T-cell (primary cell): ENCODE data around the gene BAG2. TPM values are rescaled to one million over a fixed set of nuclear protein-coding genes. Genes with fewer than 3 reads are reported as not detected.
A peak's percentile ranks its signal among the peaks of the same experiment; 100 is the strongest.

Source experiments
- ATAC-seq, 4 experiments: fragments of 200-7000 bp in 3 of 4; fragments of 150-1000 bp in 1 of 4; cut with Tn5 transposase; replicated peaks in 1 of 4; 1 replicate in 3 of 4; 2 replicates in 1 of 4; pipeline ENCODE4 v1.10.0; 2021; ENCODE audit warnings: moderate library complexity in 3 of 4, mild to moderate bottlenecking in 2 of 4, moderate number of reproducible peaks in 1 of 4
- CTCF ChIA-PET, 2 donors: fragments of 300-600 bp; sonication (Branson Sonifier 250); formaldehyde crosslinking; loops; one replicate each; lab custom pipeline; 2022; ENCODE audit warnings: antibody characterized with exemption in 2 of 2; lab: Charles Lee
- POLR2A ChIA-PET, 2 donors: fragments of 300-600 bp; sonication (Branson Sonifier 250); formaldehyde crosslinking; loops; one replicate each; lab custom pipeline; 2022; ENCODE audit warnings: antibody characterized with exemption in 2 of 2; lab: Charles Lee
- DNase-seq, 35 experiments: peaks; one replicate each; pipeline versions ENCODE4 v3.0.0 to v3.0.0-alpha.2; 2013 to 2023
- H3K27ac ChIP-seq: one replicate; pipeline ENCODE4 v1.5.1; 2013; ENCODE audit warnings: low read length
- H3K27me3 ChIP-seq, 2 experiments: replicated peaks in 1 of 2; 1 replicate in 1 of 2; 2 replicates in 1 of 2; pipeline versions ENCODE4 v1.6.1 to v1.7.0; 2013; ENCODE audit warnings: low read length in 1 of 2, mixed read lengths in 1 of 2; ENCODE audit not compliant: control insufficient read depth in 2 of 2, insufficient read depth in 2 of 2; ENCODE audit errors: extremely low read depth in 1 of 2
- H3K36me3 ChIP-seq, 2 donors: 1 replicate in 1 of 2; 2 replicates in 1 of 2; pipeline versions ENCODE4 v1.6.1 to v1.7.0; 2013; ENCODE audit warnings: low read length in 1 of 2; ENCODE audit not compliant: control insufficient read depth in 2 of 2, insufficient read depth in 1 of 2; ENCODE audit errors: extremely low read depth in 1 of 2
- H3K4me1 ChIP-seq, 2 experiments: 1 replicate in 1 of 2; 2 replicates in 1 of 2; pipeline versions ENCODE4 v1.6.1 to v1.7.0; 2013; ENCODE audit warnings: low read length in 2 of 2, mixed read lengths in 1 of 2; ENCODE audit not compliant: insufficient read depth in 2 of 2, control insufficient read depth in 1 of 2; ENCODE audit errors: extremely low read depth in 1 of 2
- H3K4me3 ChIP-seq, 2 donors: 1 replicate in 1 of 2; 2 replicates in 1 of 2; pipeline versions ENCODE4 v1.5.1 to v1.7.0; 2013; ENCODE audit warnings: mild to moderate bottlenecking in 2 of 2, low read length in 1 of 2, moderate library complexity in 1 of 2; ENCODE audit not compliant: control insufficient read depth in 1 of 2; ENCODE audit errors: extremely low read depth in 1 of 2
- H3K9me3 ChIP-seq: 2 replicates; pipeline ENCODE4 v1.7.0; 2013
- H3K27ac Mint-ChIP-seq, 2 donors: one replicate each; pipeline ENCODE4 v1.8.0; 2020 to 2021; ENCODE audit warnings: mild to moderate bottlenecking in 2 of 2, mixed read lengths in 2 of 2
- H3K27me3 Mint-ChIP-seq, 2 donors: one replicate each; pipeline ENCODE4 v1.8.0; 2021 to 2022; ENCODE audit warnings: mixed read lengths in 2 of 2
- H3K36me3 Mint-ChIP-seq: one replicate; pipeline ENCODE4 v1.8.0; 2021; ENCODE audit warnings: mixed read lengths
- H3K4me1 Mint-ChIP-seq, 3 donors: one replicate each; pipeline ENCODE4 v1.8.0; 2020 to 2022; ENCODE audit warnings: mixed read lengths in 3 of 3, mild to moderate bottlenecking in 1 of 3
- H3K4me3 Mint-ChIP-seq, 3 donors: one replicate each; pipeline ENCODE4 v1.8.0; 2020 to 2022; ENCODE audit warnings: mild to moderate bottlenecking in 3 of 3, mixed read lengths in 3 of 3, moderate library complexity in 3 of 3
- H3K9me3 Mint-ChIP-seq, 3 donors: one replicate each; pipeline ENCODE4 v1.8.0; 2020 to 2022; ENCODE audit warnings: mixed read lengths in 3 of 3
- WGBS: methylation state at CpG from one replicate; pipeline ENCODE4 v1.1.5; 2013; ENCODE audit warnings: missing lambda C conversion rate; ENCODE audit not compliant: insufficient coverage; 5-methylcytosine and 5-hydroxymethylcytosine counted together
- total RNA-seq, 35 experiments: library from RNA in 6 of 35; stranded (reverse) in 6 of 35; fragments of 120-200 nt in 1 of 35; gene quantifications; one replicate each; pipeline versions ENCODE4 v1.2.1 to v1.2.4 and lab custom pipeline; 2013 to 2026

The BAG2 gene
- total RNA-seq, 5 donors from 2014 or later (not counting 1 experiment from before 2014, with no cell fraction given), result 3.2 to 5.1 (median 3.9) TPM

DNA sequence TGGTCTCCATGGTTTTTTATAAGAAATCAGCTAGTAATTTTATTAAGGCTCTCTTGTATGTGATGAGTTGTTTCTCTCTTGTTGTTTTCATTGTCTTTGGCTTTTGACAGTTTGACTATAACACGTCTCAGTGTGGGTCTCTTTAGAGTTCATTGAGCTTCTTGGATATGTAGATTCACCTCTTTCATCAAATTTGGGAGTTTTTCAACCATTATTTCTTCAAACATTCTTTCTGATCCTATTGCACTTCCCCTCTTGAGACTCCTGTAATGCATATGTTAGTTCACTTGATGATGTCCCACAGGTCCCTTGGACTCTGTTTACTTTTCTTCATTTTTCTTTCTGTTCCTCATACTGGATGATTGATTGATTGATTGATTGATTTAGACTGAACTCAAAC is 7.0 kb upstream of the BAG2 start:
- H3K9me3 ChIP-seq, result no peaks in the 10 kb centered on the region
- POLR2A ChIA-PET, result no interaction called here

DNA sequence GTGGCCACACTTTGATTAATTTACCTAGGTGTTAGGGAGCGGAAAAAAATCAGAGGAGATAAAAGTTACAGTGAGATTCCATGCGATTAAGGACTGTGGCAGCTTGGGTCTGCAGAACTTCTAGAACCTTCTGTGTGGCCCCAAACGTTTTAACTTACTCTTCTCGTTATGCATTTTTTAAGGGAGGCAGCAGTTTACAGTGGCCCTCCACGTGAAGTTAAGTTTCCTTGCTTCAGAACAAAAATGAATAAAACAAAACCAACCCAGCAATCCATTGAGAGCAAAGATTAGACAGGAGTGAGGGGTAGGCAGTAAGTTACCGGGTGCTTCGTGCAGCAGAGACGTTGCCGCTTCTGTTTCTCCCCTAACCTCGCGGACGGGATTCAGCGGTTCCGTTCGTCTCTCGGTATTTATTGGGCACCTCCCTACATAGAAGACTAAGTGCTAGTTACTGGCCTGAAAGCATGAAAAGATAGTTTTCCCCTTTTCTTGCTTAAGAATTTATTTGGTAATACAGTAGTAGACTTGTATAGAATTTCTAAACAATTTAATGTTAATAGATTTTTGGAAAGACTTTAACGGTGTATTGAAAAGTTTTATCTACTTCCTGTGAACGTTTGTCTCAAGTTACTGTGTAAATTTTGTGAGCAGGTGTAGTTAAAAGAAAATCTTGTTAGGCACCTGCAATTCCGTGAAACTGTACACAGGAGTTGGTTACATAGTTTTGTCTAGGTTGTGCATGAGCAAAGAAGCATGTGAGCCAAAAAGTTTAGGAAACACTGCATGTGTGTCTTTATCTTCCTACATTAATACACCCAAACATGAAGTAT is 1.1 kb downstream of the BAG2 start:
- peaks cover 6 to 8% of the 10 kb centered on the region in 2 experiments for H3K4me1 ChIP-seq
- H3K4me3 Mint-ChIP-seq, result peak overlapping the region; percentile 86 to 90 (median 88)
- H3K9me3 ChIP-seq, result no peaks in the 10 kb centered on the region
- H3K27me3 ChIP-seq, result no peaks in the 10 kb centered on the region
- ChIA-PET POLR2A (interaction anchor here (0.6 to 1.1 kb wide), 2 partner anchors 76 to 93 kb away, joined by 3 read pairs; no protein-coding TSS in a partner anchor), CTCF (interaction anchor here in 1 of 2 donors (0.8 kb wide), 2 partner anchors 48 to 127 kb away, joined by 3 read pairs; partner anchors contain the start of gene RAB23)
- peak overlapping the region; percentile 71 to 78 for H3K4me3 ChIP-seq
- H3K27ac ChIP-seq, result peak overlapping the region; percentile 59
- peaks cover 50 to 55% (median 51%) of the 10 kb centered on the region in 3 donors for H3K4me1 Mint-ChIP-seq
- peaks cover 1% of the 10 kb centered on the region for H3K36me3 Mint-ChIP-seq
- no peaks in the 10 kb centered on the region for H3K27me3 Mint-ChIP-seq
- H3K27ac Mint-ChIP-seq, result peak overlapping the region; percentile 79 to 91
- ATAC-seq, result peak; percentile 8 to 34 (median 14)
- 12% methylated on average over 7 of the region's 19 CpGs for WGBS
- H3K9me3 Mint-ChIP-seq, result no peaks in the 10 kb centered on the region
- DNase-seq, result peak in 28 of 35 experiments; percentile 2 to 53 (median 16)
- no peaks in the 10 kb centered on the region for H3K36me3 ChIP-seq

More for the DNA sequence above, 7.0 kb upstream of the BAG2 start:
- Mint-ChIP-seq H3K36me3 (peaks cover 57% of the 10 kb centered on the region), H3K27me3 (no peaks in the 10 kb centered on the region), H3K27ac (no peak overlapping the region), H3K4me3 (no peak overlapping the region), H3K9me3 (peaks cover 0 to 11% (median 8%) of the 10 kb centered on the region in 3 donors), H3K4me1 (peaks cover 0 to 6% (median 0%) of the 10 kb centered on the region in 3 donors)
- ATAC-seq (no peak), DNase-seq (no peak)
- Histone ChIP-seq H3K4me1 (no peaks in the 10 kb centered on the region), H3K4me3 (no peak overlapping the region), H3K27ac (no peak overlapping the region), H3K27me3 (no peaks in the 10 kb centered on the region), H3K36me3 (peaks cover 7% of the 10 kb centered on the region in 2 donors)
- CTCF ChIA-PET, result interaction anchor here in 1 of 2 donors (1.0 kb wide), 1 partner anchor 9 kb away, joined by 3 read pairs; no protein-coding TSS in a partner anchor
- no CpG with 5 or more reads among the region's 1 CpG for WGBS

DNA sequence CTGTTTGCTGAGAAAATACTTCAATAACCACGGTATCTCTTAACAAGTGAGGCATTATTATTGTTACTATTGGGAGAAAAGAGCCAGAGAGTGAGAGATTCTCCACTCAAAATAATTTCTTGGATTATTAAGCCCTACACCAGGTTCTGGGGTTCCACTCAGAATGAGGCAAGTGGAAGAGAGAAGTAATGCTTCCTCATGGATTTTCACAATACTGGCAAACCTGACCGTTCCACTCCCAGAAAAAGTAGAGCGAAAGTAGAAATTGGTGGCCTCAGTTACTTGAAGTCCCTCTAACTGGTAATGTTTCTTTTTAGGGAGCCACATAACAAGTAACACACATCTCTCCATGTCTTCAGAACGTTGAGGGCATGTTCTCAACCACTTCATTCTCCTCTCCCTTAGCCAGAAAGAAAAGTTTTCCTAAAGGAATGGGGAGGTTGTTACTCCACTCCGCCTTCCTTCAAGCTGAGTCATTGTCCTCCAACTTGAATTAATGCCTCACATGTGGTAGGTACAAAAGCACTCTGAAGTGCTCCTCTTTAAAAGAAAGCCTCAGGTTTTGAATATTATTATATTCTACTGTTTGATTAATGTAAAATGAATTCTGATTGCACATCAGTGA is 1.9 kb downstream of the BAG2 start:
- Histone ChIP-seq H3K4me1 (peaks cover 6 to 8% of the 10 kb centered on the region in 2 experiments), H3K27me3 (no peaks in the 10 kb centered on the region), H3K36me3 (no peaks in the 10 kb centered on the region), H3K4me3 (no peak overlapping the region), H3K27ac (no peak overlapping the region), H3K9me3 (no peaks in the 10 kb centered on the region)
- Mint-ChIP-seq H3K9me3 (no peaks in the 10 kb centered on the region), H3K27ac (peak overlapping the region; percentile 79 to 91), H3K36me3 (no peaks in the 10 kb centered on the region), H3K27me3 (no peaks in the 10 kb centered on the region), H3K4me3 (peak overlapping the region; percentile 86 to 90 (median 88)), H3K4me1 (peaks cover 50 to 58% (median 53%) of the 10 kb centered on the region in 3 donors)
- no peak for DNase-seq
- POLR2A ChIA-PET, result no interaction called here
- WGBS, result 100% methylated on average over 1 of the region's 5 CpGs
- no peak for ATAC-seq
- CTCF ChIA-PET, result no interaction called here

DNA sequence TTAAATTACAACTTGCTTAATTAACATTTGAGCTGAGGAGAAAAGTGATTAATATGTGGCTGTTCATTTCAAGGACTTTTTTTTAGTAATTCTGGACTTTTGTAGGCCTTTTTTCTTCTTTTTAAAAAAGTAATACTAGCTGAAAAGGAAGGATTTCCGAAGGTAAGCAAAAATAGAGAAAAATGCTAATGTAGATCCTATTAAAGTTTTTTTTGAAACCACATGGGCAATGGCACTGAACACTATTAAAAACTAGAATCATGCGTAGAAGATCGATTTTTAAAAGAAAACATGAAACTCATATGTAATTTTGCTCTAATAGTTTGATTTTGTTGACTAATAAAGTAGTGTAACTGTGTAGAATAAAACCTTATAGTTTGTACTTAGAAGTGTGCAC is 2.4 kb downstream of the BAG2 start:
- Histone ChIP-seq H3K4me3 (no peak overlapping the region), H3K9me3 (no peaks in the 10 kb centered on the region), H3K27me3 (no peaks in the 10 kb centered on the region), H3K27ac (no peak overlapping the region), H3K36me3 (no peaks in the 10 kb centered on the region), H3K4me1 (peaks cover 6 to 8% of the 10 kb centered on the region in 2 experiments)
- H3K27ac Mint-ChIP-seq, result peak overlapping the region in 1 of 2 donors; percentile 91
- POLR2A ChIA-PET, result no interaction called here
- ATAC-seq, result no peak
- no peak for DNase-seq
- no peak overlapping the region for H3K4me3 Mint-ChIP-seq
- WGBS, result no CpG with 5 or more reads among the region's 3 CpGs
- H3K27me3 Mint-ChIP-seq, result no peaks in the 10 kb centered on the region
- CTCF ChIA-PET, result no interaction called here
- no peaks in the 10 kb centered on the region for H3K36me3 Mint-ChIP-seq
- H3K4me1 Mint-ChIP-seq, result peaks cover 50 to 61% (median 53%) of the 10 kb centered on the region in 3 donors
- no peaks in the 10 kb centered on the region for H3K9me3 Mint-ChIP-seq

DNA sequence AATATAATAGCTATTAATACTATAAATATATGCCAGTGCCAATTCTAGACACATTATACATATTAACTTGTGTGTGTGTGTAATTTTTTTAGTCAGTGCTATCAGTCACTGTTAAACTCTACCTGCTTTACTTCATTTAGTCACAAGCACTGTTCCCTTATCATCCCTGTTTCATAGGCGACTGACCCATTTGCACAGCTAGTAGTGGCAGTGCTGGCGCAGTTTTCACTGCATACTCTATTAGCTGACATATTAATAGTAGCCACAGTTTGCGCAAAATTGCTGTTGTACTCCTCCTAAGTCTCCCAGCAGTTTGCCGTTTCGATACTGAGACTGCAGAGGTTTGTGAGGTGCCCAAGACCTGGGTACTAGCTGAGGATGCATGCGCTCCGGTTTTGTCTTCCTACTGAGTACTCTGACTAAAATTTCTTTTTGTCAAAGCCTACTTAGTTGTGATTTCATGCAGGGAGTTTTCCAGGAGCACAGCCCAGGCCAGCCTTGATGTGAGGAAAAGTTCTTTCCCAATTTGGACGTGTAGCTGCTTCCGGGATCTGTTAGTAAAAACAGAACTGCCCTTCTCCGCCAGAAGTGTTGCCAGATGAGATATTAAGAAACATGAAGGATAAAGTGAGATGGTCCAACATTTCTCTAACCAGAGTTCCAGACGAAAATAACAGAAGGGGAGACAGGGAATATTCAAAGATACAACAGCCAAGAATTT is 5.6 kb downstream of the BAG2 start:
- ChIA-PET POLR2A (no interaction called here), CTCF (no interaction called here)
- DNase-seq (no peak), ATAC-seq (no peak)
- H3K9me3 Mint-ChIP-seq, result no peaks in the 10 kb centered on the region
- H3K27me3 ChIP-seq, result no peaks in the 10 kb centered on the region
- H3K4me3 Mint-ChIP-seq, result no peak overlapping the region
- H3K4me3 ChIP-seq, result no peak overlapping the region
- H3K27ac ChIP-seq, result no peak overlapping the region
- no peak overlapping the region for H3K27ac Mint-ChIP-seq
- WGBS, result 96% methylated on average over 6 of the region's 11 CpGs
- H3K4me1 Mint-ChIP-seq, result peaks cover 28 to 49% (median 39%) of the 10 kb centered on the region in 3 donors
- peaks cover 0 to 6% of the 10 kb centered on the region in 2 donors for H3K36me3 ChIP-seq
- no peaks in the 10 kb centered on the region for H3K9me3 ChIP-seq
- peaks cover 0 to 4% of the 10 kb centered on the region in 2 experiments for H3K4me1 ChIP-seq
- peaks cover 7% of the 10 kb centered on the region for H3K36me3 Mint-ChIP-seq
- no peaks in the 10 kb centered on the region for H3K27me3 Mint-ChIP-seq

DNA sequence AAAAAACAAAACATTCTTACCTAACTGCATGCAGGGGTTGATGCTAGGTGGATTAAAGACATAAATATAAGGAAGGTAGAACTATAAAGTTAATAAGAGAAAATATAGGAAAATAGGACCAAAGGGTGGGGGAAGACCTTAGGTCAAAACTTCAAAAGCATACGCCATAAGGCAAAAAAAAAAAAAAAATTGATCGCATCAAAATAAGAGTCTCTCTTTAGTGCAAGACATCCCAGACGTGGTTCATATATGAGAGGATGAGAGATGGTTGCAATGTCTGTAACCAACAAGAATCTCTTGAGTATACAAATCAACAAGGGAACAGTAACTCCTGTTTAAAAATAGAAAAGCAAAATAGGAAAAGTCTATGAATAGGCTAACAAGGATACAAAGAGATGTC is 8.5 kb downstream of the BAG2 start:
- WGBS, result no CpG with 5 or more reads among the region's 3 CpGs

More for the DNA sequence above, 8.5 kb downstream of the BAG2 start:
- CTCF ChIA-PET, result no interaction called here
- Histone ChIP-seq H3K4me3 (no peak overlapping the region), H3K36me3 (peaks cover 0 to 16% of the 10 kb centered on the region in 2 donors), H3K27me3 (no peaks in the 10 kb centered on the region), H3K27ac (no peak overlapping the region), H3K9me3 (no peaks in the 10 kb centered on the region), H3K4me1 (no peaks in the 10 kb centered on the region)
- POLR2A ChIA-PET, result no interaction called here
- Mint-ChIP-seq H3K4me1 (peaks cover 2 to 24% (median 14%) of the 10 kb centered on the region in 3 donors), H3K36me3 (peaks cover 18% of the 10 kb centered on the region), H3K9me3 (no peaks in the 10 kb centered on the region), H3K4me3 (no peak overlapping the region), H3K27ac (peak overlapping the region in 1 of 2 donors; percentile 19), H3K27me3 (no peaks in the 10 kb centered on the region)
- no peak for DNase-seq
- no peak for ATAC-seq
